OCI-LY7 (cell line): ENCODE results near the gene TSPAN12.

Source experiments
- CTCF ChIP-seq: fragments of 200-600 bp; sonication (generic); conservative IDR thresholded peaks from 2 replicates; pipeline ENCODE4 v1.5.1; 2014; ENCODE audit warnings: mild to moderate bottlenecking, antibody characterized with exemption, low read length, moderate library complexity, mixed read lengths
- EZH2phosphoT487 ChIP-seq: fragments of 200-600 bp; sonication (generic); IDR thresholded peaks from 2 replicates; pipeline ENCODE4 v1.6.1; 2018; ENCODE audit warnings: low read depth, borderline replicate concordance, mild to moderate bottlenecking, mixed run types, antibody characterized with exemption, low read length, moderate library complexity, mixed read lengths

- TF ChIP-seq CTCF: no peak
- TF ChIP-seq EZH2phosphoT487: no peak
These were observed 32.4 kb downstream of the TSPAN12 start for GRCh38 chr7:120825576-120825975.
